ENCODE data around the gene SUMF1. TPM values are rescaled to one million over a fixed set of nuclear protein-coding genes. Genes with fewer than 3 reads are reported as not detected.

Gene SUMF1
- total and polyA plus RNA-seq, 2 donors (not counting 1 experiment from before 2014, with no cell fraction given), result 10.3 to 21.2 TPM

GRCh38 chr3:4395448-4395847 is 71.6 kb downstream of the SUMF1 start:
- H3K27ac ChIP-seq (ENCODE audit: low read length in 2 of 2), result no peak overlapping the region
- H3K4me2 ChIP-seq (replicated peaks; ENCODE audit: low read depth, low read length, poor library complexity, severe bottlenecking), result no peak overlapping the region
- no peaks in the 10 kb centered on the region for H3K4me1 Mint-ChIP-seq
- no peak overlapping the region for H3K4me3 ChIP-seq (ENCODE audit: control extremely low read depth in 1 of 5, extremely low read depth in 1 of 5, insufficient read depth in 1 of 5, low read depth in 2 of 5, low read length in 4 of 5)
- no peaks in the 10 kb centered on the region for H3K79me2 ChIP-seq (ENCODE audit: control insufficient read depth, insufficient read depth, low read length)
- H3K4me1 ChIP-seq (ENCODE audit: control insufficient read depth in 2 of 2, insufficient read depth in 2 of 2, low read length in 2 of 2), result no peaks in the 10 kb centered on the region
- no peak for TF ChIP-seq EZH2 (IDR thresholded peaks at IDR 0.05; ENCODE audit: borderline replicate concordance, insufficient read depth, low read depth, low read length, poor library complexity, severe bottlenecking)
- TF ChIP-seq CTCF (IDR thresholded peaks at IDR 0.05), result no peak
- ATAC-seq (ENCODE audit: low read depth) (no peak), DNase-seq (no peak)
- intact Hi-C loops (cut with micrococcal nuclease), result no loop called here
- no peak overlapping the region for H3K27ac Mint-ChIP-seq
- ChIA-PET POLR2A (no interaction called here), CTCF (interaction anchor here (0.9 kb wide), 1 partner anchor 237 kb away, joined by 3 read pairs; no protein-coding TSS in a partner anchor)
- no peak overlapping the region for H3K9ac ChIP-seq (ENCODE audit: low read length)
- no peaks in the 10 kb centered on the region for H3K27me3 ChIP-seq (replicated peaks in 1 of 4; ENCODE audit: control extremely low read depth in 1 of 4, control insufficient read depth in 3 of 4, insufficient read depth in 4 of 4, low read length in 3 of 4)
- no peak overlapping the region for H3K4me3 Mint-ChIP-seq
- no peaks in the 10 kb centered on the region for H3K9me3 Mint-ChIP-seq (ENCODE audit: insufficient read depth)
- H3K9me3 ChIP-seq (ENCODE audit: control extremely low read depth in 1 of 3, control insufficient read depth in 2 of 3, insufficient read depth in 1 of 3, low read length in 2 of 3), result peaks cover 1 to 8% (median 5%) of the 10 kb centered on the region in 3 donors
- peaks cover 1 to 12% of the 10 kb centered on the region in 2 experiments for H3K36me3 ChIP-seq (replicated peaks in 1 of 2; ENCODE audit: control extremely low read depth in 1 of 2, control insufficient read depth in 1 of 2, extremely low read depth in 1 of 2, insufficient read depth in 2 of 2, low read length in 1 of 2)
- no peaks in the 10 kb centered on the region for H4K20me1 ChIP-seq (ENCODE audit: control insufficient read depth, insufficient read depth, low read length, poor library complexity, severe bottlenecking)
- no peaks in the 10 kb centered on the region for H3K27me3 Mint-ChIP-seq
- WGBS (ENCODE audit: insufficient coverage), result no CpG with 5 or more reads among the region's 6 CpGs
- H2AFZ ChIP-seq (ENCODE audit: insufficient read depth, low read depth, low read length, poor library complexity, severe bottlenecking), result no peak overlapping the region

- no peak overlapping the region for H3K4me3 ChIP-seq (ENCODE audit: control extremely low read depth in 1 of 5, extremely low read depth in 1 of 5, insufficient read depth in 1 of 5, low read depth in 2 of 5, low read length in 4 of 5)
- ATAC-seq (ENCODE audit: low read depth) (no peak), DNase-seq (no peak)
- no peak for TF ChIP-seq EZH2 (IDR thresholded peaks at IDR 0.05; ENCODE audit: borderline replicate concordance, insufficient read depth, low read depth, low read length, poor library complexity, severe bottlenecking)
- TF ChIP-seq CTCF (IDR thresholded peaks at IDR 0.05), result no peak
- no peaks in the 10 kb centered on the region for H4K20me1 ChIP-seq (ENCODE audit: control insufficient read depth, insufficient read depth, low read length, poor library complexity, severe bottlenecking)
- H3K4me3 Mint-ChIP-seq, result no peak overlapping the region
- H3K79me2 ChIP-seq (ENCODE audit: control insufficient read depth, insufficient read depth, low read length), result no peaks in the 10 kb centered on the region
- no peaks in the 10 kb centered on the region for H3K4me1 ChIP-seq (ENCODE audit: control insufficient read depth in 2 of 2, insufficient read depth in 2 of 2, low read length in 2 of 2)
- H3K27ac Mint-ChIP-seq, result no peak overlapping the region
- H2AFZ ChIP-seq (ENCODE audit: insufficient read depth, low read depth, low read length, poor library complexity, severe bottlenecking), result no peak overlapping the region
- H3K9me3 ChIP-seq (ENCODE audit: control extremely low read depth in 1 of 3, control insufficient read depth in 2 of 3, insufficient read depth in 1 of 3, low read length in 2 of 3), result peaks cover 1 to 8% (median 5%) of the 10 kb centered on the region in 3 donors
- no peaks in the 10 kb centered on the region for H3K27me3 ChIP-seq (replicated peaks in 1 of 4; ENCODE audit: control extremely low read depth in 1 of 4, control insufficient read depth in 3 of 4, insufficient read depth in 4 of 4, low read length in 3 of 4)
- no peaks in the 10 kb centered on the region for H3K27me3 Mint-ChIP-seq
- CTCF ChIA-PET, result no interaction called here
- peaks cover 1 to 12% of the 10 kb centered on the region in 2 experiments for H3K36me3 ChIP-seq (replicated peaks in 1 of 2; ENCODE audit: control extremely low read depth in 1 of 2, control insufficient read depth in 1 of 2, extremely low read depth in 1 of 2, insufficient read depth in 2 of 2, low read length in 1 of 2)
- H3K9ac ChIP-seq (ENCODE audit: low read length), result no peak overlapping the region
- intact Hi-C loops (cut with micrococcal nuclease), result no loop called here
- H3K9me3 Mint-ChIP-seq (ENCODE audit: insufficient read depth), result no peaks in the 10 kb centered on the region
- POLR2A ChIA-PET, result no interaction called here
- H3K27ac ChIP-seq (ENCODE audit: low read length in 2 of 2), result no peak overlapping the region
- H3K4me1 Mint-ChIP-seq, result no peaks in the 10 kb centered on the region
- H3K4me2 ChIP-seq (replicated peaks; ENCODE audit: low read depth, low read length, poor library complexity, severe bottlenecking), result no peak overlapping the region
- no CpG with 5 or more reads among the region's 2 CpGs for WGBS (ENCODE audit: insufficient coverage)
These were observed 72.5 kb downstream of the SUMF1 start for GRCh38 chr3:4394567-4394966.
